GM18867 (cell line): ENCODE measurements around the gene NFATC3.

ENCODE experiments used
- ATAC-seq: cut with Tn5 transposase; IDR thresholded peaks from one replicate; pipeline ENCODE4 v1.9.1; 2021; ENCODE audit warnings: mild to moderate bottlenecking, moderate library complexity; ENCODE audit not compliant: unreplicated experiment

Gene NFATC3

DNA sequence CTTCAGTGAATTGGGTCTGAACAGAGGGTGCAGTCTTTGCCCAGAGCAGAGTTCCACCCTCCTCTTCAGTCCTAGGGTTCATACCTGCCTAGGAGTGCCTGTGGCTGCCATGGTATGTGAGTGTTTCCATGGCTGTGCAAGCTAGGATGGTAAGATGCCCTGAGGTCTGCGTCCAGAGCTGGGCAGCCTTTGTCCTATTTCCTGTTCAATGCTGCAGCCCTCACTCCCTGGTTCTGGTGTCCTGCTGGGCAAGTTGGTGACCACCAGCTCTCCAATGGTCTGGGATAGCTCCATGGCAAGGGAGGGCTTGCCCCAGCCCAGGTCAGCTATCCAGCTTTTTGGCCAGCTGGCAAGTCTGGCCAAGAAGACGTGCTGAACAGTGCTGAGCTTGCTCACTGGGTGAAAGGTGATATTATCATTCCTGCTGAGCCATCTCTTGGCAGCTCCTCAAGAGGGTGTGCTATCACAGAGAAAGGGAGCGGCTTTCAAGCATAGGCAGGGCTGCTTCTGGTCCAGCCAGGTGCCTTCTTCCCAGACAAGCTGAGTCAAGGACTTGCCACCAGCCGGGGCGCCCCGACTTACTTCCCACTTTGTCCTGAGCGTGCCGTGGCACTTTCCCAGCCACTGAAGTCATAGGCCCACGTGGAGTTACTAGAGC is 13.0 kb upstream of the NFATC3 start:
- ATAC-seq: no peak

DNA sequence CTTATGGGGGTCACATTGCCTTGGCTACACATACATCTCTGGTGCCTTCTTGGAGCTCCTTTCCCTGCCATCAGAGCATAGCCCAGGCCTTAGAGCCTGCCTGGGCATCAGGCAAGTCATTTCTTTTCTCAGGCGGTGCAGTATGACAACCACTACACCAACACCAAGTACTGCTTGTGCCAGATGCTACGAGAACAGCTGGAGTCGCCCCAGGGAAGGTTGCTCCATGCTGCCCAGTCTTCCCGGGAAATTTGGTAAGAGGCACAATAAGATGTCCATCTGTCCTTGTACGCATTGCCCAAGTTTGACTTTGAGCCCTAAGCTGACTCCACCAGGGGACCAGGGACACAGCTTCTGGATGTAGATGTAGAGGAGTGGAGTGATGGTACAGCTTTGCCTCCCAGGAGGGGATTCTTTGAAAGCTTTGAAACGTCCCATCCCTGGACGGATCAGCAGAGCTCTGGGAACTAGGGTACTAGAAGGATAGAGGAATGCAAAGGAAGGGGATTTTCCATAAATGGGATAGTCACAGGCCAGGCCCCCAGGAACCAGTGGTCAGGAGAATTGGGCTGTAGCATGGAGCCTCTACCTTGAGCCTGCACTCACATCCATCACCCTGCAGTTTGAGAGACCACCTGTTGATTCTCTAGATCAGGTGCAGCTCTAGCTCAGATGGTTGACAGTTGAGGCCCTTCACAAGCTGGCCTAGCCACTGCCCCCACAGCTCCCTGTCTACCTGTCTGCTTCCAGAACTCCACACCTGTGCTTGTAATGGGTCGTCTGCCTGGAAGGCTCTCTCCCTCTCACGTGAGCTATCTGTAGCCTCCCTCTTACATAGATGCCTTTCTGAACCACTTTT is 11.0 kb upstream of the NFATC3 start:
- ATAC-seq: no peak

DNA sequence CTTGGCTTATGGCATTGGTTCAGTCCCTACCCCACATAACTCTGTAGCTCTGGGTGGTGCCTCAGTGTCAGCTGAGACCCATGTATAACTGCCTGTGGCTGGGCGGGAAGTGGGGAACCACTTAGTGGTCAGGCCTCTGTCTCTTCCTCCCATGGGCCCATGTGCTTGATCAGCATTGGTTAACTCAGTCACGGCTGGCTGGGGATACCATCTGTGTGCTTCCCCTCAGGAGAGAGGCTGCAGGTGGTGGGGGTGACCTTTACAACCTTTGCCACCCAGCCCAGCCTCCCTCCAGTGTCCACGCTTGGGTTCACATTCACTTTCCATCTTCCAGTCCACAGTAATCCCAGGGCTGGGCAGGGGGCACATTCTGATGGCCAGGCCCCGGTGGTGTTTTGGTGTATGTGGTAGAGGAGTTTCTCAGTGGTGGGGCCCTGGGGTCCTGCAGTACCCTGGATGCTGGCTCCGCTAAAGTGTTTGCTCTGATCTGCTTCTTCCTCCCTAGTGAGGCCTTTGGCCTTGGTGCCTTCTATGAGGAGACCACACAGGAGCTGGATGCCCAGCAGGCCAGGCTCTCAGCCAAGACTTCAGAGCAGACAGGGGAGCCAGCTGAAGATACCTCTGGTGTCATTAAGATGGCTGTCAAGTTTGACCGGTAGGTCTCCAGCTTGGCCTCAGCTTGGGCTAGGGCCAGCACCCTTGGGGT is 10.2 kb upstream of the NFATC3 start:
- peak; percentile 78 for ATAC-seq

- no peak for ATAC-seq
Measured at GRCh38 chr16:68075980-68076379, 9.2 kb upstream of the NFATC3 start.

DNA sequence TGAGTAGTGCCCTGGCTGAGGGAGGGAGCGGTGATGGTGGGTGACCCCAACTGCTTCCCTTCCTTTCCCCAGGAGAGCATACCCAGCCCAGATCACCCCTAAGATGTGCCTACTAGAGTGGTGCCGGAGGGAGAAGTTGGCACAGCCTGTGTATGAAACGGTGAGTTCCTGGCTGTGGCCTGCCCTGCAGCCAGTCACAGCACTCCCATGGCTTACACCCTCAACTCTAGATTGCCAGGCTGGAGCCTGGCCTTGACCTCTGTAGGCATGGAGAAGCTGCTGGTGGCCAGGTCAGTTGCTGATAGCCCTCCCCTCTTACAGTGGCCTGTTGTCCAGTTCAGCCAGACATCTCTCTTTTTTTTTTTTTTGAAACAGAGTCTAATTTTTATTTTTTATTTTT is 8.6 kb upstream of the NFATC3 start:
- ATAC-seq: no peak

GRCh38 chr16:68077866-68078700 is 7.1 kb upstream of the NFATC3 start:
- no peak for ATAC-seq

- no peak for ATAC-seq
Measured at GRCh38 chr16:68078701-68079375, 6.3 kb upstream of the NFATC3 start.

GRCh38 chr16:68079376-68079625 is 5.9 kb upstream of the NFATC3 start:
- ATAC-seq: no peak

GRCh38 chr16:68079626-68080344 is 5.4 kb upstream of the NFATC3 start:
- ATAC-seq: no peak

DNA sequence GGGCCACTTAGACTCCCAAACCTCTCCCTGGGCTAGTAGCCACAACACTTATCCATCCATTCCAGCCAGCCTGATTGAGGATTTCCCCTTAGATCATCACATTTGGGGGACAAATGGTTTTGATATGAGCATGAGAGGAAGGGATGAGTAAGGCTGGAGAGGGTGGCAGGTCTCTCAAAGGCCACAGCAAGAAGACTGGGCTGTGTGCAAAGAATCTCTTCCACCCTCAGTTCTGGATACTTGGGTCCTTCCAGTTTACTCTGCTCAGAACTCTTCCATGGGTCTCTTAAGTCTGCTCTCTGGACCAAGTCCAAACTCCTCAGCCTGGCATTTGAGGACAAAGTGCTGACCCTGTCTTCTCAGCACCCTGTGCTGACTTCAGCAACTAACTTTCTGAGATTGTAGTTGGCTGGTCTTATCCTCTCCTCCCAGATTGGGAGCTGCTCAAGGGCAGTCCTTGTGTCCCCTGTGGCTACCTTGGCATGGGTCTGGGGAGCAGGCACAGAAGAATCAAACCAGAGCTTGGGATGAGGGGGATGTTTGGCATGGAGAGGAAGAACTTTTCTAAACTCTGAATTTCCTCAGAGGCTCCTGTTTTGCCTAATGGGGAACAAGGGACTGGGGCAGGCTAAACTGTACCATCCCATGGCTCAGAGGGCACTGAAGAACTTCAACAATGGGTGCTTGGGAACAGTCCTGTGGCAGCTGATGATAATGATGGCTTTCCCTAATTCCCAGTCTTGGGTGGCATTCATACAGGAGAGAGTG is 3.1 kb upstream of the NFATC3 start:
- ATAC-seq: no peak

- no peak for ATAC-seq
Measured at GRCh38 chr16:68082629-68083238, 2.4 kb upstream of the NFATC3 start.

- ATAC-seq: no peak
Measured at GRCh38 chr16:68083239-68083781, 1.9 kb upstream of the NFATC3 start.

- ATAC-seq: peak; percentile 1
Measured at GRCh38 chr16:68083861-68084503, 1.2 kb upstream of the NFATC3 start.

GRCh38 chr16:68084504-68085258 is 489 bp upstream of the NFATC3 start:
- peak; percentile 60 for ATAC-seq

- ATAC-seq: no peak
Measured at GRCh38 chr16:68086336-68086841, 1.2 kb downstream of the NFATC3 start.

GRCh38 chr16:68086860-68087268 is 1.7 kb downstream of the NFATC3 start:
- ATAC-seq: no peak

GRCh38 chr16:68087688-68088087 is 2.5 kb downstream of the NFATC3 start:
- ATAC-seq: no peak
